WTC11 (cell line): ENCODE measurements around the gene CYP2U1. TPM values are rescaled to one million over a fixed set of nuclear protein-coding genes. Genes with fewer than 3 reads are reported as not detected.

Experiments
- ATAC-seq: fragments of 200-7000 bp; cut with Tn5 transposase; 2 replicates; pipeline ENCODE4 v1.10.0; 2021; ENCODE audit warnings: mild to moderate bottlenecking, moderate library complexity
- CTCF ChIA-PET: fragments of 300-600 bp; sonication (Branson Sonifier 250); formaldehyde crosslinking; loops from one replicate; lab custom pipeline; 2021; ENCODE audit warnings: antibody characterized with exemption; lab: Charles Lee
- POLR2A ChIA-PET: fragments of 350-600 bp; sonication (Branson Sonifier 250); formaldehyde crosslinking; loops from one replicate; lab custom pipeline; 2021; ENCODE audit warnings: antibody characterized with exemption; lab: Charles Lee
- DNase-seq: peaks from one replicate; pipeline ENCODE4 v3.0.0; 2021; ENCODE audit warnings: low spot score
- H3K27ac Mint-ChIP-seq: 2 replicates; pipeline ENCODE4 v1.8.0; 2021; ENCODE audit warnings: mixed read lengths
- H3K27me3 Mint-ChIP-seq: 2 replicates; pipeline ENCODE4 v1.8.0; 2021; ENCODE audit warnings: low read depth, mild to moderate bottlenecking, moderate library complexity, mixed read lengths
- H3K36me3 Mint-ChIP-seq: 2 replicates; pipeline ENCODE4 v1.8.0; 2021; ENCODE audit warnings: mixed read lengths
- H3K4me1 Mint-ChIP-seq: 2 replicates; pipeline ENCODE4 v1.8.0; 2022; ENCODE audit warnings: mixed read lengths
- H3K4me3 Mint-ChIP-seq: 2 replicates; pipeline ENCODE4 v1.8.0; 2021; ENCODE audit warnings: mild to moderate bottlenecking, moderate library complexity, mixed read lengths
- H3K9me3 Mint-ChIP-seq: 2 replicates; pipeline ENCODE4 v1.8.0; 2021; ENCODE audit warnings: mixed read lengths
- EMX1 ChIP-seq: fragments of 250-450 bp; sonication (Bioruptor Pico); IDR thresholded peaks from 2 replicates; pipeline ENCODE4 v1.8.0; 2021; ENCODE audit warnings: mild to moderate bottlenecking
- FOXK1 ChIP-seq: sonication (generic); formaldehyde crosslinking; IDR thresholded peaks from 2 replicates; pipeline ENCODE4 v1.8.0; 2022; ENCODE audit warnings: mild to moderate bottlenecking, moderate library complexity, missing genetic modification reagents
- FOXP1 ChIP-seq: sonication (generic); formaldehyde crosslinking; IDR thresholded peaks from 2 replicates; pipeline ENCODE4 v1.8.0; 2022; ENCODE audit warnings: missing genetic modification reagents, mild to moderate bottlenecking, moderate library complexity, borderline replicate concordance
- GABPB1 ChIP-seq: sonication (generic); formaldehyde crosslinking; IDR thresholded peaks from 2 replicates; pipeline ENCODE4 v1.8.1; 2023; ENCODE audit warnings: mild to moderate bottlenecking, missing genetic modification reagents
- GRHL2 ChIP-seq: fragments of 250-450 bp; sonication (Bioruptor Pico); IDR thresholded peaks from 2 replicates; pipeline ENCODE4 v1.8.0; 2022; ENCODE audit warnings: mild to moderate bottlenecking, moderate library complexity; ENCODE audit not compliant: insufficient replicate concordance, severe bottlenecking
- GTF2I ChIP-seq: fragments of 250-450 bp; sonication (Bioruptor Pico); conservative IDR thresholded peaks from 2 replicates; pipeline ENCODE4 v1.4.0; 2021; ENCODE audit warnings: mild to moderate bottlenecking
- IRF2 ChIP-seq: sonication (generic); formaldehyde crosslinking; IDR thresholded peaks from 2 replicates; pipeline ENCODE4 v1.8.0; 2022; ENCODE audit warnings: low read depth, missing genetic modification reagents, borderline replicate concordance
- JAZF1 ChIP-seq: fragments of 250-450 bp; sonication (Bioruptor Pico); IDR thresholded peaks from 2 replicates; pipeline ENCODE4 v1.9.0; 2021; ENCODE audit warnings: moderate library complexity, mild to moderate bottlenecking, inconsistent platforms
- MXD4 ChIP-seq: fragments of 250-450 bp; sonication (Bioruptor Pico); IDR thresholded peaks from 2 replicates; pipeline ENCODE4 v1.8.0; 2021; ENCODE audit warnings: mild to moderate bottlenecking, moderate library complexity, borderline replicate concordance
- RELA ChIP-seq: sonication (generic); formaldehyde crosslinking; IDR thresholded peaks from 2 replicates; pipeline ENCODE4 v1.8.1; 2022; ENCODE audit warnings: missing genetic modification reagents, mild to moderate bottlenecking, borderline replicate concordance
- SMAD3 ChIP-seq: sonication (generic); formaldehyde crosslinking; IDR thresholded peaks from 2 replicates; pipeline ENCODE4 v1.8.0; 2022; ENCODE audit warnings: missing genetic modification reagents, mild to moderate bottlenecking, borderline replicate concordance
- SP1 ChIP-seq: sonication (generic); formaldehyde crosslinking; conservative IDR thresholded peaks from 2 replicates; pipeline ENCODE4 v1.8.1; 2022; ENCODE audit warnings: missing genetic modification reagents
- TEAD1 ChIP-seq: sonication (generic); formaldehyde crosslinking; IDR thresholded peaks from 2 replicates; pipeline ENCODE4 v1.8.0; 2022; ENCODE audit warnings: mild to moderate bottlenecking, missing genetic modification reagents
- ZNF219 ChIP-seq: sonication (generic); formaldehyde crosslinking; IDR thresholded peaks from 2 replicates; pipeline ENCODE4 v1.8.0; 2023; ENCODE audit warnings: missing genetic modification reagents, mild to moderate bottlenecking, borderline replicate concordance
- ZNF317 ChIP-seq: sonication (generic); formaldehyde crosslinking; IDR thresholded peaks from 2 replicates; pipeline ENCODE4 v1.8.1; 2023; ENCODE audit warnings: low read depth, mild to moderate bottlenecking, moderate library complexity, missing genetic modification reagents, borderline replicate concordance
- ZNF671 ChIP-seq: fragments of 250-450 bp; sonication (Bioruptor Pico); IDR thresholded peaks from 2 replicates; pipeline ENCODE4 v1.8.0; 2021; ENCODE audit warnings: mild to moderate bottlenecking
- total RNA-seq: library from RNA; stranded (reverse); gene quantifications from 3 replicates; pipeline ENCODE4 v1.2.3, GENCODE V29; 2021
- TF ChIP-seq, protein P1 (sequence below): sonication (generic); formaldehyde crosslinking; IDR thresholded peaks from 2 replicates; pipeline ENCODE4 v1.8.1; 2022; ENCODE audit warnings: mild to moderate bottlenecking, moderate library complexity, missing genetic modification reagents
- TF ChIP-seq, protein P2 (sequence below): sonication (generic); formaldehyde crosslinking; conservative IDR thresholded peaks from 2 replicates; pipeline ENCODE4 v1.8.1; 2023; ENCODE audit warnings: mild to moderate bottlenecking, low read depth, missing genetic modification reagents, moderate library complexity
- TF ChIP-seq, protein P3 (sequence below): fragments of 250-450 bp; sonication (Bioruptor Pico); IDR thresholded peaks from 2 replicates; pipeline ENCODE4 v1.9.0; 2021; ENCODE audit warnings: mild to moderate bottlenecking
- TF ChIP-seq, protein P4 (sequence below): sonication (generic); formaldehyde crosslinking; IDR thresholded peaks from 2 replicates; pipeline ENCODE4 v1.8.0; 2022; ENCODE audit warnings: mild to moderate bottlenecking, missing genetic modification reagents
- TF ChIP-seq, protein P5 (sequence below): sonication (generic); formaldehyde crosslinking; IDR thresholded peaks from 2 replicates; pipeline ENCODE4 v1.8.1; 2022; ENCODE audit warnings: mild to moderate bottlenecking, missing genetic modification reagents, moderate library complexity, borderline replicate concordance

CYP2U1 gene
- total RNA-seq, 1 experiment from 2014 or later: 2.9 TPM

- no peak for ATAC-seq
- H3K36me3 Mint-ChIP-seq: peaks cover 71% of the 10 kb centered on the region
- POLR2A ChIA-PET: no interaction called here
Measured at GRCh38 chr4:107885865-107886264, 45.5 kb upstream of the CYP2U1 start.

GRCh38 chr4:107888237-107888636 lies 43.1 kb upstream of the CYP2U1 start:
- DNase-seq: no peak
- peaks cover 27% of the 10 kb centered on the region for H3K4me1 Mint-ChIP-seq
- ATAC-seq: no peak
- POLR2A ChIA-PET: no interaction called here
- H3K4me3 Mint-ChIP-seq: no peak overlapping the region
- CTCF ChIA-PET: no interaction called here
- H3K27me3 Mint-ChIP-seq: no peaks in the 10 kb centered on the region; the same call in none of the 2 replicates
- H3K36me3 Mint-ChIP-seq: peaks cover 85% of the 10 kb centered on the region
- H3K9me3 Mint-ChIP-seq: peaks cover 68% of the 10 kb centered on the region
- H3K27ac Mint-ChIP-seq: no peak overlapping the region
- no peak for TF ChIP-seq SP1 (CRISPR knock-in tag)
- no peak for TF ChIP-seq GRHL2 (CRISPR knock-in tag)
- TF ChIP-seq, protein P1, sequence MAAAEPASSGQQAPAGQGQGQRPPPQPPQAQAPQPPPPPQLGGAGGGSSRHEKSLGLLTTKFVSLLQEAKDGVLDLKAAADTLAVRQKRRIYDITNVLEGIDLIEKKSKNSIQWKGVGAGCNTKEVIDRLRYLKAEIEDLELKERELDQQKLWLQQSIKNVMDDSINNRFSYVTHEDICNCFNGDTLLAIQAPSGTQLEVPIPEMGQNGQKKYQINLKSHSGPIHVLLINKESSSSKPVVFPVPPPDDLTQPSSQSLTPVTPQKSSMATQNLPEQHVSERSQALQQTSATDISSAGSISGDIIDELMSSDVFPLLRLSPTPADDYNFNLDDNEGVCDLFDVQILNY (CRISPR knock-in tag): no peak
- no peak for TF ChIP-seq SMAD3 (CRISPR knock-in tag)
- no peak for TF ChIP-seq ZNF317 (CRISPR knock-in tag)
- TF ChIP-seq, protein P2, sequence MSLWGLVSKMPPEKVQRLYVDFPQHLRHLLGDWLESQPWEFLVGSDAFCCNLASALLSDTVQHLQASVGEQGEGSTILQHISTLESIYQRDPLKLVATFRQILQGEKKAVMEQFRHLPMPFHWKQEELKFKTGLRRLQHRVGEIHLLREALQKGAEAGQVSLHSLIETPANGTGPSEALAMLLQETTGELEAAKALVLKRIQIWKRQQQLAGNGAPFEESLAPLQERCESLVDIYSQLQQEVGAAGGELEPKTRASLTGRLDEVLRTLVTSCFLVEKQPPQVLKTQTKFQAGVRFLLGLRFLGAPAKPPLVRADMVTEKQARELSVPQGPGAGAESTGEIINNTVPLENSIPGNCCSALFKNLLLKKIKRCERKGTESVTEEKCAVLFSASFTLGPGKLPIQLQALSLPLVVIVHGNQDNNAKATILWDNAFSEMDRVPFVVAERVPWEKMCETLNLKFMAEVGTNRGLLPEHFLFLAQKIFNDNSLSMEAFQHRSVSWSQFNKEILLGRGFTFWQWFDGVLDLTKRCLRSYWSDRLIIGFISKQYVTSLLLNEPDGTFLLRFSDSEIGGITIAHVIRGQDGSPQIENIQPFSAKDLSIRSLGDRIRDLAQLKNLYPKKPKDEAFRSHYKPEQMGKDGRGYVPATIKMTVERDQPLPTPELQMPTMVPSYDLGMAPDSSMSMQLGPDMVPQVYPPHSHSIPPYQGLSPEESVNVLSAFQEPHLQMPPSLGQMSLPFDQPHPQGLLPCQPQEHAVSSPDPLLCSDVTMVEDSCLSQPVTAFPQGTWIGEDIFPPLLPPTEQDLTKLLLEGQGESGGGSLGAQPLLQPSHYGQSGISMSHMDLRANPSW (CRISPR knock-in tag): no peak
- TF ChIP-seq FOXK1 (CRISPR knock-in tag): no peak
- no peak for TF ChIP-seq RELA (CRISPR knock-in tag)
- TF ChIP-seq, protein P3, sequence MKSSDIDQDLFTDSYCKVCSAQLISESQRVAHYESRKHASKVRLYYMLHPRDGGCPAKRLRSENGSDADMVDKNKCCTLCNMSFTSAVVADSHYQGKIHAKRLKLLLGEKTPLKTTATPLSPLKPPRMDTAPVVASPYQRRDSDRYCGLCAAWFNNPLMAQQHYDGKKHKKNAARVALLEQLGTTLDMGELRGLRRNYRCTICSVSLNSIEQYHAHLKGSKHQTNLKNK: no peak
- TF ChIP-seq, all 79 proteins: peak for 0

More at GRCh38 chr4:107885865-107886264, 45.5 kb upstream of the CYP2U1 start:
- H3K27me3 Mint-ChIP-seq: no peaks in the 10 kb centered on the region; the same call in 1 of the 2 replicates
- no peak for DNase-seq
- H3K27ac Mint-ChIP-seq: no peak overlapping the region
- H3K4me1 Mint-ChIP-seq: peaks cover 8% of the 10 kb centered on the region
- CTCF ChIA-PET: no interaction called here
- H3K4me3 Mint-ChIP-seq: no peak overlapping the region
- TF ChIP-seq FOXK1 (CRISPR knock-in tag): no peak
- no peak for TF ChIP-seq SP1 (CRISPR knock-in tag)
- no peak for TF ChIP-seq MXD4 (CRISPR knock-in tag)
- TF ChIP-seq, protein P4, sequence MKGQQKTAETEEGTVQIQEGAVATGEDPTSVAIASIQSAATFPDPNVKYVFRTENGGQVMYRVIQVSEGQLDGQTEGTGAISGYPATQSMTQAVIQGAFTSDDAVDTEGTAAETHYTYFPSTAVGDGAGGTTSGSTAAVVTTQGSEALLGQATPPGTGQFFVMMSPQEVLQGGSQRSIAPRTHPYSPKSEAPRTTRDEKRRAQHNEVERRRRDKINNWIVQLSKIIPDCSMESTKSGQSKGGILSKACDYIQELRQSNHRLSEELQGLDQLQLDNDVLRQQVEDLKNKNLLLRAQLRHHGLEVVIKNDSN (CRISPR knock-in tag): no peak
- TF ChIP-seq ZNF219: no peak
- TF ChIP-seq FOXP1 (CRISPR knock-in tag): no peak
- TF ChIP-seq, protein P5, sequence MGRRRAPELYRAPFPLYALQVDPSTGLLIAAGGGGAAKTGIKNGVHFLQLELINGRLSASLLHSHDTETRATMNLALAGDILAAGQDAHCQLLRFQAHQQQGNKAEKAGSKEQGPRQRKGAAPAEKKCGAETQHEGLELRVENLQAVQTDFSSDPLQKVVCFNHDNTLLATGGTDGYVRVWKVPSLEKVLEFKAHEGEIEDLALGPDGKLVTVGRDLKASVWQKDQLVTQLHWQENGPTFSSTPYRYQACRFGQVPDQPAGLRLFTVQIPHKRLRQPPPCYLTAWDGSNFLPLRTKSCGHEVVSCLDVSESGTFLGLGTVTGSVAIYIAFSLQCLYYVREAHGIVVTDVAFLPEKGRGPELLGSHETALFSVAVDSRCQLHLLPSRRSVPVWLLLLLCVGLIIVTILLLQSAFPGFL: no peak
- TF ChIP-seq GTF2I: no peak
- TF ChIP-seq EMX1 (CRISPR knock-in tag): no peak
- no peak for TF ChIP-seq ZNF671 (CRISPR knock-in tag)
- no peak for TF ChIP-seq JAZF1 (CRISPR knock-in tag)
- no peak for TF ChIP-seq IRF2 (CRISPR knock-in tag)
- no peak for TF ChIP-seq GABPB1 (CRISPR knock-in tag)
- no peak for TF ChIP-seq TEAD1 (CRISPR knock-in tag)
- peaks cover 63% of the 10 kb centered on the region for H3K9me3 Mint-ChIP-seq
